Renal cortical epithelial cell (primary cell): ENCODE results near the gene KCTD11. TPM values are rescaled to one million over a fixed set of nuclear protein-coding genes. Genes with fewer than 3 reads are reported as not detected.

ENCODE experiments used
- DNase-seq: peaks from one replicate; pipeline ENCODE4 v3.0.0-alpha.2; 2011; ENCODE audit warnings: low read depth
- total RNA-seq: library from RNA; depleted of rRNA; stranded (reverse); fragments of >200 nt; gene quantifications from 2 replicates; pipeline ENCODE4 v1.2.3, GENCODE V29; 2014

Gene KCTD11
- total RNA-seq, 1 donor from 2014 or later = 13.7 TPM

- DNase-seq = no peak
These were observed 22.4 kb downstream of the KCTD11 start for GRCh38 chr17:7374353-7374752.

- no peak for DNase-seq
These were observed 27.2 kb downstream of the KCTD11 start for GRCh38 chr17:7379134-7379533.

GRCh38 chr17:7380321-7380720 lies 28.4 kb downstream of the KCTD11 start:
- DNase-seq = no peak

- DNase-seq = peak; percentile 14
These were observed 29.1 kb downstream of the KCTD11 start, which contains the start of gene TNK1 for GRCh38 chr17:7380855-7381683. TSS of gene TNK1 (plus strand) at chr17:7381089. CDS start at chr17:7382927, 1,838 bp downstream.

GRCh38 chr17:7382901-7383300 lies 30.9 kb downstream of the KCTD11 start:
- no peak for DNase-seq

GRCh38 chr17:7383371-7383741 lies 31.4 kb downstream of the KCTD11 start:
- no peak for DNase-seq

GRCh38 chr17:7383742-7384488 lies 32.0 kb downstream of the KCTD11 start:
- DNase-seq = no peak

GRCh38 chr17:7384489-7385081 lies 32.6 kb downstream of the KCTD11 start:
- DNase-seq = no peak

GRCh38 chr17:7388856-7389255 lies 36.9 kb downstream of the KCTD11 start:
- no peak for DNase-seq

GRCh38 chr17:7389924-7390910 lies 38.3 kb downstream of the KCTD11 start:
- DNase-seq = no peak

GRCh38 chr17:7391307-7391706 lies 39.3 kb downstream of the KCTD11 start:
- DNase-seq = no peak

- no peak for DNase-seq
These were observed 41.0 kb downstream of the KCTD11 start for GRCh38 chr17:7392696-7393612.

GRCh38 chr17:7393613-7394451 lies 41.9 kb downstream of the KCTD11 start:
- DNase-seq = no peak

GRCh38 chr17:7394452-7395191 lies 42.7 kb downstream of the KCTD11 start, which contains the start of gene PLSCR3:
TSS of gene PLSCR3 (minus strand) at chr17:7394525. CDS start at chr17:7394110, 415 bp downstream.
- peak; percentile 63 for DNase-seq

GRCh38 chr17:7396147-7396546 lies 44.2 kb downstream of the KCTD11 start:
- no peak for DNase-seq

GRCh38 chr17:7398612-7399011 lies 46.6 kb downstream of the KCTD11 start:
- DNase-seq = no peak

- DNase-seq = no peak
These were observed 51.2 kb downstream of the KCTD11 start for GRCh38 chr17:7403043-7403726.

- no peak for DNase-seq
These were observed 51.7 kb downstream of the KCTD11 start for GRCh38 chr17:7403727-7403976.
